ENCODE results near the gene TNIK.
A peak's percentile ranks its signal among the peaks of the same experiment; 100 is the strongest.

TNIK gene

GRCh38 chr3:171168086-171168485, 292.1 kb downstream of the TNIK start:
- ATAC-seq (ENCODE audit: low read depth): peak; percentile 75
- H3K36me3 ChIP-seq (ENCODE audit: low read depth): no peaks in the 10 kb centered on the region
- DNase-seq (ENCODE audit: low spot score): no peak
- H3K4me1 ChIP-seq (ENCODE audit: insufficient read depth, poor library complexity, severe bottlenecking): no peaks in the 10 kb centered on the region
- H3K9me3 ChIP-seq (ENCODE audit: severe bottlenecking): no peaks in the 10 kb centered on the region
- H3K27me3 ChIP-seq (ENCODE audit: insufficient read depth, poor library complexity, severe bottlenecking): no peaks in the 10 kb centered on the region
- peak; percentile 46 for TF ChIP-seq CTCF (IDR thresholded peaks at IDR 0.05; ENCODE audit: poor library complexity, severe bottlenecking)
- H3K4me3 ChIP-seq (ENCODE audit: severe bottlenecking): no peak overlapping the region
- no peak overlapping the region for H3K27ac ChIP-seq (ENCODE audit: poor library complexity, severe bottlenecking)

GRCh38 chr3:171165983-171166382, 294.2 kb downstream of the TNIK start:
- DNase-seq (ENCODE audit: low spot score) (no peak), ATAC-seq (ENCODE audit: low read depth) (peak; percentile 45; the same call in 1 of the 3 replicates)
- H3K27me3 ChIP-seq (ENCODE audit: insufficient read depth, poor library complexity, severe bottlenecking): no peaks in the 10 kb centered on the region
- H3K4me1 ChIP-seq (ENCODE audit: insufficient read depth, poor library complexity, severe bottlenecking): no peaks in the 10 kb centered on the region
- no peaks in the 10 kb centered on the region for H3K9me3 ChIP-seq (ENCODE audit: severe bottlenecking)
- no peaks in the 10 kb centered on the region; the same call in 1 of the 2 replicates for H3K36me3 ChIP-seq (ENCODE audit: low read depth)
- H3K27ac ChIP-seq (ENCODE audit: poor library complexity, severe bottlenecking): no peak overlapping the region
- no peak overlapping the region for H3K4me3 ChIP-seq (ENCODE audit: severe bottlenecking)
- no peak for TF ChIP-seq CTCF (IDR thresholded peaks at IDR 0.05; ENCODE audit: poor library complexity, severe bottlenecking)

GRCh38 chr3:171165499-171165921, 294.7 kb downstream of the TNIK start:
- H3K27me3 ChIP-seq (ENCODE audit: insufficient read depth, poor library complexity, severe bottlenecking): no peaks in the 10 kb centered on the region
- no peak for TF ChIP-seq CTCF (IDR thresholded peaks at IDR 0.05; ENCODE audit: poor library complexity, severe bottlenecking)
- no peak overlapping the region for H3K4me3 ChIP-seq (ENCODE audit: severe bottlenecking)

GRCh38 chr3:171164067-171164465, 296.1 kb downstream of the TNIK start:
- TF ChIP-seq CTCF (IDR thresholded peaks at IDR 0.05; ENCODE audit: poor library complexity, severe bottlenecking): no peak

More at GRCh38 chr3:171165499-171165921, 294.7 kb downstream of the TNIK start:
- no peak for ATAC-seq (ENCODE audit: low read depth)
- H3K36me3 ChIP-seq (ENCODE audit: low read depth): no peaks in the 10 kb centered on the region; the same call in 1 of the 2 replicates
- no peak for DNase-seq (ENCODE audit: low spot score)
- H3K27ac ChIP-seq (ENCODE audit: poor library complexity, severe bottlenecking): no peak overlapping the region
- no peaks in the 10 kb centered on the region for H3K4me1 ChIP-seq (ENCODE audit: insufficient read depth, poor library complexity, severe bottlenecking)
- H3K9me3 ChIP-seq (ENCODE audit: severe bottlenecking): no peaks in the 10 kb centered on the region

More at GRCh38 chr3:171164067-171164465, 296.1 kb downstream of the TNIK start:
- ATAC-seq (ENCODE audit: low read depth) (peak; percentile 72), DNase-seq (ENCODE audit: low spot score) (no peak)
- Histone ChIP-seq H3K4me3 (ENCODE audit: severe bottlenecking) (no peak overlapping the region), H3K27ac (ENCODE audit: poor library complexity, severe bottlenecking) (peak overlapping the region; percentile 24), H3K4me1 (ENCODE audit: insufficient read depth, poor library complexity, severe bottlenecking) (no peaks in the 10 kb centered on the region), H3K9me3 (ENCODE audit: severe bottlenecking) (no peaks in the 10 kb centered on the region), H3K36me3 (ENCODE audit: low read depth) (no peaks in the 10 kb centered on the region; the same call in 1 of the 2 replicates), H3K27me3 (ENCODE audit: insufficient read depth, poor library complexity, severe bottlenecking) (no peaks in the 10 kb centered on the region)

All from RWPE2 (cell line).